CD4-positive, alpha-beta T cell treated with Interleukin-1 beta for 1 hour (primary cell): ENCODE results near the gene MEG3.
"Not testable (repeated sequence)": the region's sequence is repeated elsewhere in the genome, so short reads cannot be mapped to it uniquely, and the experiment has no call there.

Source experiments
- DNase-seq, 2 donors: peaks; one replicate each; pipeline ENCODE4 v3.0.0-alpha.2; 2020 to 2022

The MEG3 gene

DNA sequence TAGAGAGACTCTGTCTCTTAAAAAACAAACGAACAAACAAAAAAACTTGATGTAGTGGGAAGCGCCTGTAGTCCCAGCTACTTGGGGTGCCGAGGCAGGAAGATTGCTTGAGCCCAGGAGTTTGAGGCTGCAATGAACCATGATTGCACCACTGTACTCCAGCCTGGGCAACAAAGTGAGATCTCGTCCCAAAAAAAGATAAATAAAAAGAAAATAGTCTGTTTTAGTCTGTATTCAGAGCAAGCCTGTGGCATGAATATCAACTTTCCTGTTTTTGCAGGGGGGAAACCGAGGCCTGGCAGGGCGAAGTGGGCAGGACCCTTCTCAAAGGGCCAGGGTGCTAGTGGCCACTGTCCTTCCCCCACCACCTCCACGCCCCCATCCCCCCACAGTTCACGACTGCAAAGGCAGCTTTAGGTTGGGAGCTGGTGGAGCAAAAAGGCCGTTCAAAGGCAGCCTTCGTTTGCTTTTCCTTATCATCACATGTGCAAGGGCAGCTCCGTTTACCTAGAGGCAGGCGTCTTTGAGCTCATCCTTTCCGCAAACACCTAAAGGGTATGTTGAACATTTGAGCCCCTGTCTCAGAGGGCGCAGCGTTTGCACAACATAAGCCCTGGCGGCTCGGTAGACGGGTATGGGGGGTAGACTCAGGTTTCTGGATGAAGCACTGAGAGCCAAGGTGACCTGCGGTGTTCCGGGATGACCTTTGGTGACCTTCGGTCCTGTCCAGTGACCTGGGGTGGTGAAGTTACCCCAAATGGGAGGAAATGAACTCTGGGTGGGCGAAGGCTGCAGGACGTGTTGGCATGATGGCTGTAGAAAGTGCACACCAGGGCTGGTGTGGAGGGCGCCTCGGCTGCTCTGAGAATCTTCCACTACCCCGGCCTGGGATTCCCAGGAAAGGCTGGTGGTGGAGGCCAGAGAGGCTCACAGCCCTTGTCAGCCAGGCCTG, 8.7 kb upstream of the MEG3 start:
- no peak for DNase-seq

DNA sequence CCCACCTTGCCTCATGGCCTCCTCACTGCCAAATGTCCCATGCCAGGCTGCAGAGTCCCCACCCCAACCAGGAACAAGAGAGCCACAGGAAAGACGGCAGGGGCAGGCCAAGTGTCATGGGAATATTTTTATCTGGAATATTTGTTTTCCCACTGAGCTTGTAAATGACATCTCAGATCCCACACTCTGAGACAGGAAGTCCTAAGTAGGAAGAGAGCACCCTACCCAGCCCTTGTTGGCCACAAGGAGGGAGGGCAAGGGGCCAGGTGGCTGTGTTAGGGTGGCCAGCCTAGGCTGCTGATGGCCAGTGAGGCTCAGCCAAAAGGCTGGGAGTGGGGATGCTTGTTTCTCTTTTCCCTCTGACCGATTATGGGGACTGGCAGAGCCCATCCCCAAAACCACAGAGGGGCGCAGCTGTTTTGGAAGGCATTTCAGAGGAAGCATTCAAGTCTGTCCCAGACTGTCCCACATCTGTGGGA, 7.7 kb upstream of the MEG3 start:
- DNase-seq, result no peak

GRCh38 chr14:100818923-100819322, 7.0 kb upstream of the MEG3 start:
- DNase-seq, result not testable (repeated sequence)

- DNase-seq, result no peak
Observed at GRCh38 chr14:100819453-100819828, 6.5 kb upstream of the MEG3 start.

DNA sequence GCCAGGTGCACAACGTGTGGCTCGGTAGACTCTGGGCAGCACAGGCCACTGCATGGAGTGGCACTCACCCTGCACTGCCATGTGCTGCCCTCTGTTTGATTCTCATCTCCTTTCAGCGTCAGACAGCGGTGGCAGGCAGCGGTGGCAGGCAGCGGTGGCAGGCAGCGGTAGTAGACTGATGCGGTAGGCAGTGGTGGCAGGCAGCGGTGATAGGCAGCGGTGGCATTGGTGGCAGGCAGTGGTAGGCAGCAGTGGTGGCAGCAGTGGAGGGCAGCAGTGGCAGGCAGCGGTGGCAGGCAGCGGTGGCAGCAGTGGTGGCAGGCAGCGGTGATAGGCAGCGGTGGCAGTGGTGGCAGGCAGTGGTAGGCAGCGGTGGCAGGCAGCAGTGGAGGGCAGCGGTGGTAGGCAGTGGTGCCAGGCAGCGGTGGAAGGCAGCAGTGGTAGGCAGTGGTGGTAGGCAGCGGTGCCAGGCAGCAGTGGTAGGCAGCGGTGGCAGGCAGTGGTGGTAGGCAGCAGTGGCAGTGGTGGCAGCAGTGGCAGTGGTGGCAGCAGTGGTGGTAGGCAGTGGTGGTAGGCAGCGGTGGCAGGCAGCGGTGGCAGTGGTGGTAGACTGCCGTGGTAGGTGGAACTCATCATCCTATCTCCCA, 6.0 kb upstream of the MEG3 start:
- DNase-seq, result no peak

GRCh38 chr14:100820957-100821356, 5.0 kb upstream of the MEG3 start:
- DNase-seq, result no peak

DNA sequence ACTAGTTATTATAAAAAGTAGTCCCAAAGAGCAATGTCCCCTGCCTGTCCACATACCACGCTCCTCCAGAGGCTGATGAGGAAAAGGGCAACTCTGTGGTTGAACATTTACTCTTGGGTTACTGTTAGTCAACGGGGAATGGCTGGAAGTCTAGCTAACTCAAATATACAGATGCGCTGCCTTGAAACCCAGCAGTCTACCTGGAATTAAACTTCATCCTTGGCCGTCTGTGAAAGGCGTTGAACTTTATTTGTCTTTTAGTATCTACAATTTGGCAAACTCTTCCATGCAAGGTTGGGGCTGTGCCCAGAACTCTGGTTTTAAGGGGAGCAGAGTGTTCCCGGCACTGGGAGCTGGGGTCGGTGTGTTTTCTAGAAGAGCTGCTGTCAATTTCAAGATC, 3.9 kb upstream of the MEG3 start:
- no peak for DNase-seq

GRCh38 chr14:100822532-100823296, 3.2 kb upstream of the MEG3 start:
- DNase-seq, result no peak

DNA sequence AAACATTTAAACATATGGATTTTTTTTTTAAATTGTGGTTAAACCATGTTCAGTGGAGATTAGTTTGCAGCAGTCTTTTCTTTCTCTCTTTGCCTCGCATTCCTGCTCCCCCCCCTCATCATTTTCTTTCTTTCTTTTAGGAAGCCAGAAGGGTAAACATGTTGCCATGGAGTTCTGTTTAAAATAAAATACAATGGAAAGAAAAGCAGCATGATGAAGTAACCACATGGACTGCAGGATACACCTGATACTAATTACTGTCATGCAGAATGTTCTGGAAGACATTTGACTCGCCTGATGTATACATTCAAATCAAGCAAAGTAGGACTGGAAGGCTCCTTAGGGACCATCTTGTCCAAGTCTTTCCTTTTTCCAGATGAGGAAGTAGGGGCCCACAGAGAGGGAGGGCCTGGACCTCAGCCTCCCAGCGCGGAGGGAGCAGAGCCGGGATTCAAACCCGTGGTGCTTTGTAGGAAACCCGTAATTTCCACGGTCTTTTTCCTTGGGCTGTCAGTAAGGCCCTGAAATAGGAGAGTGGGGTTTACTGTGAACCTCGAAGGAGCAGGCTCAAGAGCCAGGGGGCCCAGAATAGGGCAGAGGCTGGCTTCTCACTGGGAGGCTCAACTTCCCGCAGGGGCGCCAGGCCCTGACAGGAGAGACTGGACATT, 2.4 kb upstream of the MEG3 start:
- no peak for DNase-seq

DNA sequence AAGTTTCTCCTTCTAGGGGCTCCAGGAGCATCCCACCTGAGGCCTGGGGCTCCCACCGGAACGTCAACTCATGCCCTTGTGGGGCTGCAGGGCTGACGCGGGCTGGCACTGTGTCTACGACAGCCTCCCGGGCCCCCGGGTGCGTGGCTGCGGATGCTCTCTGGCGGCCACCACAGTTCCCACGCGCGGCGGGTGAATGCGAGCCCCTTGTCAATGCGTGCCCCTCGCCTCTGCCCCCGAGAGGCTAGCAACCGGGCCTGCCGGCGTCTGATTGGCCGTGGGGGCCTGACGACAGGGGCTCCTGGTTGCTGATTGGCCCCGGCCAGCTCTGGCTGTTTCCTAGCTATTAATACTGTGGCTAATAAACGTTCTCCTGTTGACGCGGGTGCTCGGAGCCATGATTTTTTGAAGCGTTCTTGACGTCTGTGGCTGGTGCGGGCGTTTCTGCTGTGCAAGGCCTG, 1.8 kb upstream of the MEG3 start:
- DNase-seq, result no peak

- no peak for DNase-seq
Observed at GRCh38 chr14:100824901-100825712, 811 bp upstream of the MEG3 start.

- no peak for DNase-seq
Observed at GRCh38 chr14:100826391-100827100, 628 bp downstream of the MEG3 start.

- DNase-seq, result no peak
Observed at GRCh38 chr14:100827101-100828021, 1.4 kb downstream of the MEG3 start.

DNA sequence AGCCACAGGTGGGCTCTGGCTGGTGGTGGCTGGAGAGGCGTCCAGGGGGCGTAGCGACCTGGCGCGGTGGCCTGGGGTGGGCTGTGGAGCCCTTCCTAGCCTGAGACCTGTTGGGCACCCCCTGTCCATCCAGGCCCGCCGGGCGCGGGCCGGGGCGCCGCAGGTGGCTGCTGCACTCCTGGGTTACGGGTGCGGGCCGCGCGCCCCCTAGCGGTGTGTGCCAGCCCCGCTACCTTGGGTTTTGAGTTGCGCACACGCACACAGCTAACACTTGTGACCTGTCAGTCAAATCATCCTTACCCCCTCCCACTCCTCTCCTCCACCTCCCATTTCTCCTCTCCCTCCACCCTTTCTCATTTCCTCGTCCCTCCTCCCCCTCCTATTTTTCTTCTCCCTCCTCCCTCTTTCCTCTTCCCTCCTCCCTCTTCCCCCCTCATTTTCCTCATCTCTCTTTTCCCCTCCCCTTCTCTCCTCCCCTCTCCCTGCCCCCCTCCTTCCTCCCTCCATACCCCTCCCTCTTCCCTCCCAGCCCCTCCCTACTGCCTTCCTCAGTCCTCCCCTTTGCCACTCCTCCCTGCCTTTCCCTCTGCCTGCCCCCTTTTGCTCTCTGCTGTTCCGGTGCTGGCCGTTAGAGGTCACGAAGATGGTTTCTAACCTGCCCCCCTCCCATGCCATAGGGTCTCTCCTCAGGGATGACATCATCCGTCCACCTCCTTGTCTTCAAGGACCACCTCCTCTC, 2.3 kb downstream of the MEG3 start:
- DNase-seq, result no peak

GRCh38 chr14:100830681-100831080, 4.8 kb downstream of the MEG3 start:
- DNase-seq, result no peak

- no peak for DNase-seq
Observed at GRCh38 chr14:100832311-100832960, 6.5 kb downstream of the MEG3 start.

DNA sequence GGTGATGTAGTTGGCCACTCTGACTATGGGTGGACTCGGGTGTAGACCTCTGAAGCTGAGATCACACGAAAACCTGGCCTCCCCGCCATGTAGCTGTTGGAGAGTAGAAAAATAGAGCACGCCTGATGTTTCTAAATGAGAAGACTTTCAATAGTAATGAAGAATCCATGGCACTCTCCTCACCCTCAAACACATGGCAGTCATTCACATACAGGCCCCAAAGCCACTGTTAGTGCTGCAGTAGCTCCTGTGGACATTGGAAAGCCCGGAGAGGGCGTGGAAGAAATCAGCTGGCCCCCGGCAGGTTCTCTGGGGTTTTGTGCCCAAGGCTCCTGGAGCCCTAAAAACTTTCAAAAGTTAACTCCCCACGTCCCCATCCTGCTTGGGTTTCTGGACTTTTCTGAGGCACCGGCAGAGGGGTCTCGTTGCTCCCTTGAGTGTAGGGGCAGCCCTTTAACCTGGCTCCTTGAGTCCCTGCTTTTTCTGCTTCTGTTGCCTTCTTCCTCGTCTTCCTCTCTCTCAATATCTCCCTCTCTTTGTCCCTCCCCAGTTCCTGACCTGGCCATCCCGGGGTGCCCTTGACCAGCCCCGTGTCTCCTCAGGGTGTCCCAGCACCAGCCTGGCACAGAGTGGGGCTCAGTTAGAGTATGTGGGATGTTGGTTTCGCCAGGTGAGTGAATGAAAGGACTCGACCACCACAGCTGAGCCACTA, 8.3 kb downstream of the MEG3 start:
- no peak for DNase-seq
